Measurements from ENCODE around the gene KRTAP4-11.
"Not testable (repeated sequence)": the region's sequence is repeated elsewhere in the genome, so short reads cannot be mapped to it uniquely, and the experiment has no call there.

DNA sequence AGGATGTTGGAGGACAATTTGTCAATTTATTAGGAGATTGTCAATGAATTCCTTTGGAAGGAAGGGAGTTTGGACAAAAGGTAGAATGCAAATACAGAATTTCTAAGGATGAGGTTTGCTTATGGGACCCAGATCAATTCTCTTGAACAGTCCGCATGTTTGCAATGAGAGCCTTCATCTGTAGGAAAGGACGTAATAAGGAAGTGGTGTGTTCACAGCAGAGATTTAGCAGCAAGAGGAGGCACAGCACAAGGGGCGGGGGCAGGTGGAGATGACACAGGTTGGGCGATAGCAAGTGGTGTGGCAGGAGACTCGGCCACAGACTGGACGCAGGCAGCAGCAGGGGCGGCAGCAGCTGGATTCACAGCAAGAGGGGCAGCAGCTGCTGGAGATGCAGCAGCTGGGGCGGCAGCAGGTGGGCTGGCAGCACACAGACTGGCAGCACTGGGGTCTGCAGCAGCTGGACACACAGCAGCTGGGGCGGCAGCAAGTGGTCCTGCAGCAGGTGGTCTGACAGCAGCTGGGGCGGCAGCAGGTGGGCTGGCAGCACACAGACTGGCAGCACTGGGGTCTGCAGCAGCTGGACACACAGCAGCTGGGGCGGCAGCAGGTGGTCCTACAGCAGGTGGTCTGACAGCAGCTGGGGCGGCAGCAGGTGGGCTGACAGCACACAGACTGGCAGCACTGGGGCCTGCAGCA lies 5.3 kb upstream of the KRTAP4-11 start:
- TF ChIP-seq, protein P1, sequence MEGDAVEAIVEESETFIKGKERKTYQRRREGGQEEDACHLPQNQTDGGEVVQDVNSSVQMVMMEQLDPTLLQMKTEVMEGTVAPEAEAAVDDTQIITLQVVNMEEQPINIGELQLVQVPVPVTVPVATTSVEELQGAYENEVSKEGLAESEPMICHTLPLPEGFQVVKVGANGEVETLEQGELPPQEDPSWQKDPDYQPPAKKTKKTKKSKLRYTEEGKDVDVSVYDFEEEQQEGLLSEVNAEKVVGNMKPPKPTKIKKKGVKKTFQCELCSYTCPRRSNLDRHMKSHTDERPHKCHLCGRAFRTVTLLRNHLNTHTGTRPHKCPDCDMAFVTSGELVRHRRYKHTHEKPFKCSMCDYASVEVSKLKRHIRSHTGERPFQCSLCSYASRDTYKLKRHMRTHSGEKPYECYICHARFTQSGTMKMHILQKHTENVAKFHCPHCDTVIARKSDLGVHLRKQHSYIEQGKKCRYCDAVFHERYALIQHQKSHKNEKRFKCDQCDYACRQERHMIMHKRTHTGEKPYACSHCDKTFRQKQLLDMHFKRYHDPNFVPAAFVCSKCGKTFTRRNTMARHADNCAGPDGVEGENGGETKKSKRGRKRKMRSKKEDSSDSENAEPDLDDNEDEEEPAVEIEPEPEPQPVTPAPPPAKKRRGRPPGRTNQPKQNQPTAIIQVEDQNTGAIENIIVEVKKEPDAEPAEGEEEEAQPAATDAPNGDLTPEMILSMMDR (conservative IDR thresholded peaks at IDR 0.05 in 1 of 2, IDR thresholded peaks at IDR 0.05 in 1 of 2; ENCODE audit: low read depth in 1 of 2, low read length in 2 of 2), result not testable (repeated sequence)
- not testable (repeated sequence) for TF ChIP-seq EZH2 (IDR thresholded peaks at IDR 0.05; ENCODE audit: low read length, missing control alignments)
